ENCODE measurements around the gene SHROOM1. TPM values are rescaled to one million over a fixed set of nuclear protein-coding genes. Genes with fewer than 3 reads are reported as not detected.
"Not testable (repeated sequence)": the region's sequence is repeated elsewhere in the genome, so short reads cannot be mapped to it uniquely, and the experiment has no call there.

SHROOM1 gene
- 0.54 TPM for total RNA-seq

DNA sequence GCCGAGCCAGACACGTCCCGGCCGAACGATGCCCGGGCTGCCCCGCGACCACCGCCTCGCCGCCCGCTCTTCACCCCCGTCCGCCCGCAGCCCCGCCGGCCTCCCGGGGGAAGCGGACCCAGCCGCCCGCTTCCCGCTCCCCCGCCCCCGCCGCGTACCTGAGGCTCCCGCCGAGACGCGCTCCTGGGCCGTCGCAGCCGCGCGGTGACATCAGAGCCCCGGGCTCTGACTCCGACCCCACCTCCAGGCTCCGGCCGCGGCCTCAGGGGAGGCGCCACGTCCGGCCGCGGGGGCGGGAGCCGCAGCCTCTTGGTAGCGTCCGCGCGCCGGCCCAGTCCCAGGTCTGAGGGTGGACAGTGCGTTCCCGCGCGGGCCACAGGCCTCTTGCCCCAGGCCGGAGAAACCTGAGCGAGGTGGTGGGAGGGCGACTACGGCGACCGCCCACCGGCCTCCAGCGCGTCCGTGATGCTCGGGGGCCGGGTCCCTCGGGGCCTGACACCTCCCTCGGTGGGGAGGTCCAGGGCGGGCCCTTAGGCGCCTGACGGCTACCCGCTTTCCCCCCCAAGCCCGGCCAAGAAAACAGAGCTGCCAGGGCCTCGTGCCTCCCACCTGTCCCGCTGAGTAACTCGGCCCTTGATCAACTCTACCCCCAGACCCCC is at the start of gene SHROOM1:
SHROOM1 (minus strand) TSS at position 212 of the 659 bp plus-strand sequence. CDS start 4,507 bp downstream, outside the sequence.
- DNase-seq (ENCODE audit: low read depth in 2 of 3, low spot score in 2 of 3), result no peak

DNA sequence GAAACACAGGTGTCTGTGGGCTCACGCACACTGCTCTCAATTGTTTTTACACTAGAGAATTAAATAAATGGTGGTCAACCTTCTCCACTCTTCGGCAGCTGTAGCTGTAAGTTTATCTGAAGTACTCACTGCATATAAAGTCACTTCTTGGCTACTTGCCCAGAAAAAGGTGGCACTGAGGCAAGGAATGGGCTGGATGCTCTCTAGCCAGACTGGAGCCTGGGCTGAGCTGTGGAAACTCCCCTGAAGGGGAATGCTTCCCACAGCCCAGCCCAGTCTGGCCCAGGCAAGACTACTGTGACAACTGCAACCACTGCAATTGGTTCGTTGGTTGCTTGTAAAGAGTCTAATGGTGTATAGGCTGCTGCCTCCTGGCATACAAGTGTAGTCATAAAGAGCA is 47.5 kb upstream of the SHROOM1 start:
- DNase-seq (ENCODE audit: low read depth in 2 of 3, low spot score in 2 of 3), result no peak

- DNase-seq (ENCODE audit: low read depth in 2 of 3, low spot score in 2 of 3), result no peak
Observed at GRCh38 chr5:132877466-132877865, 47.0 kb upstream of the SHROOM1 start.

DNA sequence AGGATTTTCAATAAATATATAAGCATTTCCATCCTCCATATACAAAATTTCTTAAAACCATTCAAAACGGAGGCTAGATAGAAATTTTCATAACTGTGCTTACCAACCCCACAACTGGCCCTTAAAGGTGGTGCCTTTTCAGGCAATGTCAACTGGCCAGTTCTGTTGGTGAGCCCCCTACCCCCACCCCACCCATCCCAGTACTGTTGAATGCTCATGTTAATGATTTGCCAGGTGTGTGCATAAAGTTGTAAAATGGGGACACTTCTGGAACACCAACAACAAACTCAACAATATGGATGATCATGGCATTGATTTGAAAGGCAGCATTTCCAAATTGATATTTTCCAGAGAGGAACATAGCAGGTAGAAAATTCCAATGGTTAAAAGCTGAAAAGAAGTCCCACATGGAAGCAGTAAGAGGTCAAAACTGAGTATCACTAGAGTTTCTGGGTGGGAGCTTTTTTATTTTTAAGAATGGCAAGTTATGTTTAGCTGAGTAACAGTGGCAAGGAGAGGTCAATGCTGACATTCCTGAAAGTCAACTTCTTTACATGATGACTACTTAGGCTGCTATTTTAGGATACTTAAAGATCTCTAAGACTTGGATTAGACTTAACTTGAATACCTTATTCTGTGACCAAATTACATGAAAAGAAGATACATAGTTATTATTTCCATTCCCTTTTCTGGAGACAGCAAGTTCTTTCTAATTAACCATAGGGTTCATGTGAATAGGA is 45.7 kb upstream of the SHROOM1 start:
- DNase-seq (ENCODE audit: low read depth in 2 of 3, low spot score in 2 of 3), result no peak

DNA sequence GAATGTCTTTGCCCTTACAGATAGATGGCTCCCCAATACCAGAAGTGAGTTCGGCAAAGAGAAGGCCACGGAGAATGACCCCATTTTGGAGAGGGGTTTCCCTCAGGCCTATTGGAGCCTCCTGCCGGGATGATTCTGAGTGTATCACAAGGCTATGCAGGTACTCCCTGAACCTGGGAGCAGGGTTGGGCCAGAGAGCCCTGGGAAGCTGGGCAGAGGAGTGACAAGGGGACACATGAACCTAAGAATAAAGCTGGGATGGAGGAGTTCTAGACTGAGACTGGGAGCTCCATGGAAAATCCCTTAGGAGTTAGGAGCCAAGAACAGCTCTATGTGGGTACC is 43.5 kb upstream of the SHROOM1 start:
- no peak for DNase-seq (ENCODE audit: low read depth in 2 of 3, low spot score in 2 of 3)

DNA sequence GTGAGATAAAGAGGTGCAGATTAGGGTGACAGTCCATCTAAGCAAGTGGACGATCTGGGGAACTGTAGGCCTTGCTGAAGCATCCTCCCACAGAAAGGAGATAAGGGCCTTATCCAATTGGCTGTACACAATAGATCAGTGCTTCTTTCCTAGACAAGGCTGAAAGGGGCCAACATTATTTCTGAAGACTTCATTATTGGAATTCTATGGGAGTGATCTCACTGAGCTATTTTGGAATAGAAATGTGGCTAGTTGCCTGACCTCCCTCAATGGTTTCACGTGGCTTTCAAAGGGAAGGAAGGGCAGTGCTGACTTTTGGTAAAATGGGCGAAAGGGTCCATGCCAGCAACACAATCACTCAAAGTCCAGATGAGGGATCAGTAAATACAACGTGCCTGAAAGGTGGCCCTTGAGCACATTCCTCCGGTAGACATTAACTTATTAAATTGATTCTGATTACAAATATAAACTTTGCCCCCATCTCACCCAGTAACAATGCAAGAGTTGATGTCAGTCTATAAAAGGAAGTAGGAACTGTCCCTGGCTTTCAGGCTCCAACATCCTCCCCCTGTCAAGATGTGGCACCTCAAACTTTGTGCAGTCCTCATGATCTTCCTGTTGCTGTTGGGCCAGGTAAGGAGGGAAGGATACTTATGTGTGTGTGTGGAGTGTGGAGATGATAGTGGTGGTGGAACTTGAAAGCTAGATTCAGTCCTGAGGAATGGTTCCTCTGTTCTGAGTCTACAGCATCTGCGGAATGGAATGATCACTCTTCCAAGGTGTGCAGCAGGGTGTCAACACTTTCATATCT is 42.9 kb upstream of the SHROOM1 start, which contains the start of gene LEAP2:
LEAP2 (plus strand) TSS at position 550 of the 811 bp plus-strand sequence; CDS start at position 577, 27 bp downstream.
- no peak for DNase-seq (ENCODE audit: low read depth in 2 of 3, low spot score in 2 of 3)

DNA sequence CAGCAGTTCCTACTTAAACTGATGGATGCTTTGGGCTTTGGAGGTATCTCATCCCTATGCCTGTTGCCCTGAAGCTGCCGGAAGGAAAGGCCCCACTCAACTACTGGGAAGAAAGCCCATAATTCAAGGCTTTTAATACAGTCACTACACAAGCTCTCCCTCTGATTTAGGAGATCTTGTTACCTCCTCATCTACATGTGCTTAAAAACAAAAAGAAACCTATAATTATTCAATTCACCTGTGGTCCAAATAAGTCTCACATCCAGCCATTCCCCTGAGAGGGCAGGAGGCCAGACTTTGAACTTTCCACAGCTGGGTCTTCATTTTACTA is 42.3 kb upstream of the SHROOM1 start:
- DNase-seq (ENCODE audit: low read depth in 2 of 3, low spot score in 2 of 3), result no peak

- DNase-seq (ENCODE audit: low read depth in 2 of 3, low spot score in 2 of 3), result no peak
Observed at GRCh38 chr5:132871459-132872284, 41.2 kb upstream of the SHROOM1 start.

DNA sequence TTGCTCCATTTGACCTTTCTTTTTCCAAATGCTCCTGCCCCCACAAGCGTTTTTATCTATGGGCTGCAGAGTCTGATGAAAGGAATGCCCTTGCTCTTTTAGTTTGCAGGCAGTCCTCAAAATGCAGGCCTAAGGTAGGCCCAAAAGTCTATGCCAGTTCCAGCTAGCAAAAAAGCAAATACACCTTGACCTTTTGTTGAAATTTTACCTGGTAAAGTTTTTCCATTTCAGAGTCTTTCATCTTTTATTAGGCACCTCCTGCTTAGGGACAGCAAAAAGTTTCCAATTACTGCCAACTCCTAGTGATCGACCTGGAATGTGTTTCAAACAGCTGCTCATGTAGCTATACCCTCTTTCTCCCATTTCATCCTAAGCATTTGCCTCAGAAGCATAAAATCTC is 40.4 kb upstream of the SHROOM1 start:
- no peak for DNase-seq (ENCODE audit: low read depth in 2 of 3, low spot score in 2 of 3)

DNA sequence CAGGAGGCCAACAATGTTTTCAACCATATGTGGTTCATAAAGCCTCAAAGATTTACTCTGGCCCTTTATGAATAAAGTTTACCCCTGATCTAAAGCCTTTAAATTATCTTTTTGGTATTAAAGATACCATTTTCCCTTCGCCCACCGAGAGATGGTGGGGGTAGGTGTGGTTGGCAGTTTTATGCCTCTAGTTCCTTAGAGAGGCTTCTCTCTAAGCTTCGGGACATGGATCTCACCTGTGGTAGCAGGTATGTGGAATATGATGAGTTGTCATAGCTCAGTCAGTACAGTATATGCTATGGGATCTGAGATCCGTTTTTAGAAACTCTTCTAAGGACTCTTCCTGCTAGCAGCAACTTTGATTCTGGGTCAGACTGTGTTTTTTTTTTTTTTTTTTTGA is 38.3 kb upstream of the SHROOM1 start:
- DNase-seq (ENCODE audit: low read depth in 2 of 3, low spot score in 2 of 3), result no peak

DNA sequence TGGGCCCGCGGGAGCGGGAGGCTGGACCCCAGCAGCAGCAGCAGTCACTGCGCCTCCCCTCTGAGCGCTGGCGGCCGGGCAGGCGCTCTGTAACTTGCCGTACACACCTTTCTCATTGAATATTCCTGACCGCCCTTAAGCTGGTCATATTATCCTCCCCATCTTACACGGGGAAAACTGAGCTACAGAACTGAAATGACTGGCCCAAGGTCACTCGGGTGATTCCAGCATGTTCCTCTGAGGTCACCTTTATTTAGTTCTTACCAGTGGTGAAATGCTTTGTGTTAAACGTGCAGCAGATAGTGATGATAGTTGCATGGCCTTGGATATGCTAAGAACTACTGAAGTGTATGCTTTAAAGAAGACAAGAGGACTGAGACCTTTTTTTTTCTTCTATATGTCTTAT is 36.6 kb upstream of the SHROOM1 start:
- no peak for DNase-seq (ENCODE audit: low read depth in 2 of 3, low spot score in 2 of 3)

DNA sequence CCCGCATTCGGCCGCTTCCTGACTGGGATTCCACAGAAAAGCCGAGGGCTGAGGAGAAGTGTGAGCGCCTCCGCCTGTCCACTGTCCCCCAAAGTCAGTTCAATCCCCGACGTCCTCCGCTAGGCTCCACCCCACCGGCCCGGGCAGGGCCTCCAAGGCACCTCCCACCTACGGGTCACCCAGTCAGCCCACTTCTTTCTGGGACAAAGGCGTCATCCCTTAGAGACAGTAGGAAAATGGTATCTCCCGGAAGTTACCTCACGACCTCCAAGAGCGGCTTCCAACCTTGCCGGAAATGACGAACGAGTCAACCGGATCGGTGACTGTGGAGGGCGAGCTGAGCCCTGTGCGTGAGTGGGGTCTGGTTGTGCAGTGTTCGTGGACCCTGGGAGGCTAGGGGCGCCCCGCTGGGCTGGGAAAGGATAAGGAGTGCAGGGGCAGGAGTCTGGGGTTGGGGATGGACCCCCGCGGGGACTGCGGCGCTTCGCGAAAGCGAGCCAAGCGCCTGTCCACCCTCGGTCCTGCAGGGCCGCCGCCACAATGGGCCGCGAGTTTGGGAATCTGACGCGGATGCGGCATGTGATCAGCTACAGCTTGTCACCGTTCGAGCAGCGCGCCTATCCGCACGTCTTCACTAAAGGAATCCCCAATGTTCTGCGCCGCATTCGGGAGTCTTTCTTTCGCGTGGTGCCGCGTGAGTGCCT is 36.0 kb upstream of the SHROOM1 start, which contains the start of the genes GDF9 and UQCRQ:
GDF9 (minus strand) TSS at position 128 of the 704 bp plus-strand sequence. CDS start 1,936 bp downstream, outside the sequence.
UQCRQ (plus strand) TSS at position 301 of the 704 bp plus-strand sequence; CDS start at position 541, 240 bp downstream.
- DNase-seq (ENCODE audit: low read depth in 2 of 3, low spot score in 2 of 3), result peak; percentile 83 to 100 (median 99)

DNA sequence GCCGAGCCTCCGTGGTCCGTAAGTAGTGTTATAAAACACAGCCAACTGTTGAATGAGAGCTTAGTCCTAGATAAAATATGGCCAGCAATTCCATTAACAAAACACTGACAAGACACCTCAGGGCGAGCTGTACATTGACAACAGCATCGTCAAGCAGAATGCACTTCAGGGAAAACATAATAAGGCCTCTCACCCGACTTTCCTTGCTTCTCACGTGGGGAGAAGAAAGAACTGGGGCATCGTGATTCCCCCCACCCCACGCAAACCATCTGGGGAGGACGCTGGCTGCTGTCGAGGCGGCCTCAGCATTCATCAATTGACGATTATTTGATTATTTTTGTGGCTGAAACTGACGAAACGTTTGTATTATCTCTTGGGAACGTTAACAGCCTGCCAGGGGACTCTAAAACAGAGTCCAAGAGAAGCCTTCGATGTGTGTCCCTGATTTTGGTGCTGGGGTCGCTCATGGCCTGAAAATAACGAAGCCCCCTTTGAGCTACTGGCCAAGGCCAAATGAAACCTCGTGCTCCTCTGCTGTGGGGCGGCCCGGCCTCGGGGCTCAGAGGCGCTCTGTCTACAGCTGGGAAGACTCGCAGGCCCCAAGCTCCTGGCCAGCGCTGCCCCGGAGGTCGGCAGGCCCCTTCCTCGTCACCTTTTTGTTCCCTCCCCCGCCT is 35.4 kb upstream of the SHROOM1 start:
- DNase-seq (ENCODE audit: low read depth in 2 of 3, low spot score in 2 of 3), result no peak

DNA sequence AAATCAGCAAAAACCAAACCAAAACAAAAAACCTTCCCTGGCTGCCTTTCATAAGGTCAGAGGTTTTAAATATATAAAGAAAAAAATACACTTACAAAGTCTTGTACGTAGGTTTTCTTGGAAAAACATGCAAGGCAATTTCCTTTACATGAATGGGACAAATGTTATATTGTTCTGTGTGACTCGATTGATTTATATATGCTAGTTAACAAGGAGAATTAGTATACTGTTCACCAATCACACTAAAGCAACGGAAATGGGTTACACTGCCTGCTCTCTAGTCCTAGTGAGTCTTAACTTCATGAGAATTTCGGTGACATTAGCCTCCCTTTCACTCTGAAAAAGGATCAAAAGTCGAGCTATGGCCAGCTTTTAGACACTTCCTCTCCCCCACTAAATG is 30.3 kb upstream of the SHROOM1 start:
- no peak for DNase-seq (ENCODE audit: low read depth in 2 of 3, low spot score in 2 of 3)

DNA sequence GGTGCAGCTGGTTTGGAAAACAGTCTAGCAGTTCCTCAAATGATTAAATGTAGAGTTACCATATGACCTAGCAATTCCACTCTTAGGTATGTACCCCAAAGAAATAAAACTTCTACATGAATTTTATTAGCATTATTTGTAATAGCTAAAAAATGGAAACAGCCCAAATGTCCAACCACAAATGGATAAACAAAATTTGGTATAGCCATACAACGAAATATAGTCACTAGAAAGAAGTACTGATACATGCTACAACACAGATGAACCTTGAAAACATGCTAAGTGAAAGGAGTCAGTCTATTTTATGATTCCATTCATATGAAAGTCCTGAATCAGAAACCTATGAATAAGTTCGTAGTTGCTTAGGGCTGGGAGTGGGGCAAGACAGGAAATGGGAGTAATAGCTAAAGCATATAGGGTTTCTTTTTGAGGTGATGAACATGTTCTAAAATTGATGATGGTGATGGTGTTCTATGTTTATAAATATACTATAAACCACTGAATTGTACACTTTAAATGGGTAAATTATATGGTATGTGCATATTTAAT is 29.5 kb upstream of the SHROOM1 start:
- DNase-seq (ENCODE audit: low read depth in 2 of 3, low spot score in 2 of 3), result no peak

GRCh38 chr5:132856011-132856410 is 25.6 kb upstream of the SHROOM1 start:
- no peak for DNase-seq (ENCODE audit: low read depth in 2 of 3, low spot score in 2 of 3)

GRCh38 chr5:132854992-132855391 is 24.5 kb upstream of the SHROOM1 start:
- not testable (repeated sequence) for DNase-seq (ENCODE audit: low read depth in 2 of 3, low spot score in 2 of 3)

DNA sequence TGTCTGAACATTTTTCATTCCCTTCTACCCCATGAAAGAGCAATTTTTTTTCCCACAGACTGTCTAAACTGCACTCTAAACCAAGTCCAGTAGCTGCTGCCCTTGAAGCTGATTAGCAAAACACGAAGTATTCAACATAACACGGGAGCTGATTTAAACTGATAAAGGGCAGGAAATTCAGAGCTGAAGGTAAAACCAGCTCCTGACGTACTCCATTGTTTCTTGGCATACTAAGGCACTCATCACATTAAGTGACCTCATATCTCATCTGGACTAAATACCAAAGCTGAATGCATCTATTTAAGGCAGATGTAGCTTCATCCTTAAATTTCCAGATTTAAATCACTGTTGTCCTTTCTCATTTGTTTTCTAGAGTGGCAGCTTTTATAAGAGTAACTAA is 23.9 kb upstream of the SHROOM1 start:
- DNase-seq (ENCODE audit: low read depth in 2 of 3, low spot score in 2 of 3), result no peak

DNA sequence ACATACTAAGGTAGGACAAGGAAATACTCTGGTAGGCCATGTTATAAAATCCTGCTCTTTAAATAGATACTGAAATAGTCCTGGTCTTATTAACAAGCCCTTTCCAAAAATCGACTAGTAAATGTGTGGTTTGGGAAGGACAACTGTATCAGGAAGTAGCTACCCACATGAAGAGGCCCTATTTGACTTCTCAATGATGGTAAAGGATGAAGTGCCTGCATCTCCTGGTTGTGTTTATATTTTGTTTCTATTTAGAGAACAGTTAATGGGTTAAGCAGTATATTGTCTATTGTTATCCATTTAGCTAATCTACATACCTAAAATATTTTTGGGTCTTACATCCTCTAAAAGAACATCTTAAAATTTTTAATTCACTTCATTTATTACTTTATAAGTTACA is 23.3 kb upstream of the SHROOM1 start:
- DNase-seq (ENCODE audit: low read depth in 2 of 3, low spot score in 2 of 3), result no peak
